Parathyroid adenoma (tissue), 2 donors: ENCODE data around the gene IRS4.

Source experiments
- H2AFZ ChIP-seq: fragments of 300-600 bp; sonication (generic); one replicate; pipeline ENCODE4 v1.7.0; 2017; ENCODE audit warnings: antibody characterized with exemption, mild to moderate bottlenecking
- H3K27ac ChIP-seq: fragments of 300-600 bp; sonication (generic); one replicate; pipeline ENCODE4 v1.7.0; 2017
- H3K27me3 ChIP-seq: fragments of 300-600 bp; sonication (generic); one replicate; pipeline ENCODE4 v1.7.0; 2017; ENCODE audit warnings: low read length; ENCODE audit not compliant: control insufficient read depth, insufficient read depth
- H3K36me3 ChIP-seq: fragments of 300-600 bp; sonication (generic); one replicate; pipeline ENCODE4 v1.7.0; 2017; ENCODE audit warnings: low read length; ENCODE audit not compliant: control insufficient read depth, insufficient read depth
- H3K4me1 ChIP-seq: fragments of 300-600 bp; sonication (generic); one replicate; pipeline ENCODE4 v1.7.0; 2017; ENCODE audit warnings: control low read depth
- H3K4me2 ChIP-seq: fragments of 300-600 bp; sonication (generic); one replicate; pipeline ENCODE4 v1.7.0; 2017; ENCODE audit warnings: low read length
- H3K4me3 ChIP-seq: fragments of 300-600 bp; sonication (generic); one replicate; pipeline ENCODE4 v1.7.0; 2017; ENCODE audit warnings: low read depth, low read length
- H3K79me2 ChIP-seq: fragments of 300-600 bp; sonication (generic); one replicate; pipeline ENCODE4 v1.7.0; 2017; ENCODE audit warnings: control low read depth
- H3K9ac ChIP-seq: fragments of 300-600 bp; sonication (generic); one replicate; pipeline ENCODE4 v1.7.0; 2017; ENCODE audit warnings: mild to moderate bottlenecking
- H3K9me3 ChIP-seq: fragments of 300-600 bp; sonication (generic); one replicate; pipeline ENCODE4 v1.7.0; 2017; ENCODE audit warnings: low read length; ENCODE audit not compliant: control insufficient read depth
- TF ChIP-seq, protein P1 (sequence below): fragments of 300-600 bp; sonication (generic); IDR thresholded peaks from one replicate; pipeline ENCODE4 v1.7.0; 2017; ENCODE audit warnings: antibody characterized with exemption, mild to moderate bottlenecking
- donor health status: primary hyperparathyroidism.

Gene IRS4

GRCh38 chrX:108732630-108733321 lies 3.6 kb downstream of the IRS4 start:
- H3K4me3 ChIP-seq, result no peak overlapping the region

DNA sequence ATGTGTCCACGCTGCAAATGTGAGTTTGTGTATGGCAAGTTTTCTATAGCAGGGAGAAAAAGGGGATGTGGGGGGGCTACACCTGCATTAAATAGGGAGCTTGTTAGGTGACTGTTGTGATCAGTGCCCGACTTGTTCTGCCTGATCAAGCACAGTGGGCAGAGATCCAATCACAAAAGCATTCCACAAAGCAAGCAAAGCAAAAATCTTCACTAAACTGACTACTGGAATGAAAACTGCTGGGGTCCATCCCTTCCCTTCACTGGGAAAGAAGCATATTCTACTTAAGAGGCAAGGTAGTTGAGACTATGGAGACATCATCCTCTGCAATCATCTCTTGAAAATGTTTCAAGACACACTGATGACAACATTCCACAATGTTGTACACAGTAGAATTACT lies 5.2 kb downstream of the IRS4 start:
- H3K4me2 ChIP-seq, result no peak overlapping the region
- no peak overlapping the region for H3K9ac ChIP-seq
- TF ChIP-seq, protein P1, sequence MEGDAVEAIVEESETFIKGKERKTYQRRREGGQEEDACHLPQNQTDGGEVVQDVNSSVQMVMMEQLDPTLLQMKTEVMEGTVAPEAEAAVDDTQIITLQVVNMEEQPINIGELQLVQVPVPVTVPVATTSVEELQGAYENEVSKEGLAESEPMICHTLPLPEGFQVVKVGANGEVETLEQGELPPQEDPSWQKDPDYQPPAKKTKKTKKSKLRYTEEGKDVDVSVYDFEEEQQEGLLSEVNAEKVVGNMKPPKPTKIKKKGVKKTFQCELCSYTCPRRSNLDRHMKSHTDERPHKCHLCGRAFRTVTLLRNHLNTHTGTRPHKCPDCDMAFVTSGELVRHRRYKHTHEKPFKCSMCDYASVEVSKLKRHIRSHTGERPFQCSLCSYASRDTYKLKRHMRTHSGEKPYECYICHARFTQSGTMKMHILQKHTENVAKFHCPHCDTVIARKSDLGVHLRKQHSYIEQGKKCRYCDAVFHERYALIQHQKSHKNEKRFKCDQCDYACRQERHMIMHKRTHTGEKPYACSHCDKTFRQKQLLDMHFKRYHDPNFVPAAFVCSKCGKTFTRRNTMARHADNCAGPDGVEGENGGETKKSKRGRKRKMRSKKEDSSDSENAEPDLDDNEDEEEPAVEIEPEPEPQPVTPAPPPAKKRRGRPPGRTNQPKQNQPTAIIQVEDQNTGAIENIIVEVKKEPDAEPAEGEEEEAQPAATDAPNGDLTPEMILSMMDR, result no peak
- no peaks in the 10 kb centered on the region for H3K79me2 ChIP-seq
- no peaks in the 10 kb centered on the region for H3K27me3 ChIP-seq
- no peak overlapping the region for H3K4me3 ChIP-seq
- no peaks in the 10 kb centered on the region for H3K4me1 ChIP-seq
- H2AFZ ChIP-seq, result no peak overlapping the region
- no peak overlapping the region for H3K27ac ChIP-seq
- H3K9me3 ChIP-seq, result no peaks in the 10 kb centered on the region
- no peaks in the 10 kb centered on the region for H3K36me3 ChIP-seq

More at GRCh38 chrX:108732630-108733321, 3.6 kb downstream of the IRS4 start:
- no peak overlapping the region for H3K9ac ChIP-seq
- H3K79me2 ChIP-seq, result no peaks in the 10 kb centered on the region
- H3K4me2 ChIP-seq, result no peak overlapping the region
- H3K27me3 ChIP-seq, result no peaks in the 10 kb centered on the region
- H3K27ac ChIP-seq, result no peak overlapping the region
- H3K4me1 ChIP-seq, result no peaks in the 10 kb centered on the region
- H3K9me3 ChIP-seq, result no peaks in the 10 kb centered on the region
- no peaks in the 10 kb centered on the region for H3K36me3 ChIP-seq
- TF ChIP-seq, protein P1, result no peak
- no peak overlapping the region for H2AFZ ChIP-seq

DNA sequence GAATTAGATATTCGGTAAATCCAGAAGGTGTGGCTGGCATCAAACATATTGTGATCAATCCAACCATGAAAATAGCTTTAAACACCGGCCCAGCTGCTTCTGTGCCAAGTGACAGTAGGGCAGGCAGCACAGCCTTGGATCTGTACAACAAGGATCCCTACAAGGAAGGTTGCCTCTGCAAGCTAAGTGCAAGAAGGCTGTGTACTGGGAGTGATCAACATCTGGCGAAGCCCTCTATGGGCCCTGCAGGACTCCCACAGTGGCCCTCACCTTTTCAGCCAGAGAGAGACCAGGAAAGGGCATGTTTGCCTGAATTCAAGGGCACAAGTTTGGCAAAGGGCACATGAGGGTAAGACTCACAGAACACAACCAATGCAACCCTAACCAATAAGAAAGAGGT lies 9.6 kb downstream of the IRS4 start:
- Histone ChIP-seq H3K4me1 (no peaks in the 10 kb centered on the region), H3K4me2 (no peak overlapping the region), H3K36me3 (no peaks in the 10 kb centered on the region), H3K27me3 (no peaks in the 10 kb centered on the region), H3K9ac (no peak overlapping the region), H3K4me3 (no peak overlapping the region), H3K79me2 (no peaks in the 10 kb centered on the region), H3K9me3 (no peaks in the 10 kb centered on the region), H2AFZ (no peak overlapping the region), H3K27ac (no peak overlapping the region)
- TF ChIP-seq, protein P1, result no peak

GRCh38 chrX:108722561-108722960 lies 13.8 kb downstream of the IRS4 start:
- H3K4me1 ChIP-seq, result no peaks in the 10 kb centered on the region
- no peaks in the 10 kb centered on the region for H3K27me3 ChIP-seq
- no peaks in the 10 kb centered on the region for H3K79me2 ChIP-seq
- TF ChIP-seq, protein P1, result no peak
- no peaks in the 10 kb centered on the region for H3K36me3 ChIP-seq
- H3K27ac ChIP-seq, result no peak overlapping the region
- no peak overlapping the region for H3K9ac ChIP-seq
- H3K4me2 ChIP-seq, result no peak overlapping the region
- H3K4me3 ChIP-seq, result no peak overlapping the region
- no peak overlapping the region for H2AFZ ChIP-seq
- H3K9me3 ChIP-seq, result no peaks in the 10 kb centered on the region

GRCh38 chrX:108712886-108713285 lies 23.5 kb downstream of the IRS4 start:
- Histone ChIP-seq H3K4me3 (no peak overlapping the region), H3K4me1 (no peaks in the 10 kb centered on the region), H3K9me3 (no peaks in the 10 kb centered on the region), H3K27me3 (no peaks in the 10 kb centered on the region), H2AFZ (no peak overlapping the region), H3K4me2 (no peak overlapping the region), H3K9ac (no peak overlapping the region), H3K27ac (no peak overlapping the region), H3K36me3 (no peaks in the 10 kb centered on the region), H3K79me2 (no peaks in the 10 kb centered on the region)
- TF ChIP-seq, protein P1, result no peak
